ENCODE data around the gene DPP6. TPM values are rescaled to one million over a fixed set of nuclear protein-coding genes. Genes with fewer than 3 reads are reported as not detected.

The DPP6 gene
- total RNA-seq, 1 donor, result under 0.01 TPM

GRCh38 chr7:154591544-154591943 lies 539.3 kb downstream of the DPP6 start:
- TF ChIP-seq CTCF (IDR thresholded peaks at IDR 0.05; ENCODE audit: insufficient read depth, low read depth, low read length), result no peak
- H3K4me3 ChIP-seq (ENCODE audit: low read depth, low read length), result no peak overlapping the region
- DNase-seq (ENCODE audit: low read depth), result no peak

- no peak overlapping the region for H3K4me3 ChIP-seq (ENCODE audit: low read depth, low read length)
- DNase-seq (ENCODE audit: low read depth), result no peak
- no peak for TF ChIP-seq CTCF (IDR thresholded peaks at IDR 0.05; ENCODE audit: insufficient read depth, low read depth, low read length)
Observed at GRCh38 chr7:154592388-154592787, 540.2 kb downstream of the DPP6 start.

- H3K4me3 ChIP-seq (ENCODE audit: low read depth, low read length), result no peak overlapping the region
- no peak for TF ChIP-seq CTCF (IDR thresholded peaks at IDR 0.05; ENCODE audit: insufficient read depth, low read depth, low read length)
- DNase-seq (ENCODE audit: low read depth), result no peak
Observed at GRCh38 chr7:154598396-154598795, 546.2 kb downstream of the DPP6 start.

- TF ChIP-seq CTCF (IDR thresholded peaks at IDR 0.05; ENCODE audit: insufficient read depth, low read depth, low read length), result no peak
- DNase-seq (ENCODE audit: low read depth), result no peak
- H3K4me3 ChIP-seq (ENCODE audit: low read depth, low read length), result no peak overlapping the region
Observed at GRCh38 chr7:154598864-154599263, 546.7 kb downstream of the DPP6 start.

- DNase-seq (ENCODE audit: low read depth), result no peak
- no peak overlapping the region for H3K4me3 ChIP-seq (ENCODE audit: low read depth, low read length)
- TF ChIP-seq CTCF (IDR thresholded peaks at IDR 0.05; ENCODE audit: insufficient read depth, low read depth, low read length), result no peak
Observed at GRCh38 chr7:154610903-154611302, 558.7 kb downstream of the DPP6 start.

GRCh38 chr7:154613811-154614210 lies 561.6 kb downstream of the DPP6 start:
- H3K4me3 ChIP-seq (ENCODE audit: low read depth, low read length), result no peak overlapping the region
- no peak for DNase-seq (ENCODE audit: low read depth)
- TF ChIP-seq CTCF (IDR thresholded peaks at IDR 0.05; ENCODE audit: insufficient read depth, low read depth, low read length), result no peak

- no peak overlapping the region for H3K4me3 ChIP-seq (ENCODE audit: low read depth, low read length)
- TF ChIP-seq CTCF (IDR thresholded peaks at IDR 0.05; ENCODE audit: insufficient read depth, low read depth, low read length), result no peak
- no peak for DNase-seq (ENCODE audit: low read depth)
Observed at GRCh38 chr7:154620141-154620755, 568.0 kb downstream of the DPP6 start.
